Measurements from ENCODE around the gene TPST1.

DNA sequence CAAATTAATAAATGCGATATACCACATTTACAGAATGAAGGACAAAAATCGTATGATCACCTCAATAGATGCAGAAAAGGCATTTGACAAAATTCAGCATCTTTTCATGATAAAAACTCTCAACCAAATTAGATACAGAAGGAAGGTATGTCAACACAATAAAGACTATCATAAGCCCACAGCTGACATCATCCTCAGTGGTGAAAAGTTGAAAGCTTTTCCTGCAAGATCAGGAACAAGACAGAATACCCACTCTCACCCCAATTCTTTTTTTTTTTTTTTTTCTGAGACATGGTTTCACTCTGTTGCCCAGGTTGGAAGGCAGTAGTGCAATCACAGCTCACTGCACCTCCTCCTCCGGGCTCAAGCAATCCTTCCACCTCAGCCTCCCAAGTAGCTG, 67.2 kb downstream of the TPST1 start:
- no peak for TF ChIP-seq EZH2 (IDR thresholded peaks at IDR 0.05)
- TF ChIP-seq POLR2AphosphoS5 (IDR thresholded peaks at IDR 0.05; ENCODE audit: borderline replicate concordance, low read depth, low read length): no peak
- TF ChIP-seq FOXP2 (optimal IDR thresholded peaks at IDR 0.05; ENCODE audit: control extremely low read depth, extremely low read length, insufficient read depth): no peak

All from SK-N-MC (cell line).